Vagina (tissue), 2 donors: ENCODE results near the gene DCUN1D5.
"Not testable (repeated sequence)": the region's sequence is repeated elsewhere in the genome, so short reads cannot be mapped to it uniquely, and the experiment has no call there.

Experiments used
- POLR2A ChIP-seq, 2 donors: fragments of 450-650 bp; IDR thresholded peaks; one replicate each; pipeline ENCODE4 v1.6.1; 2017; ENCODE audit warnings: antibody characterized with exemption in 2 of 2, mild to moderate bottlenecking in 2 of 2, moderate library complexity in 2 of 2
- TF ChIP-seq, protein P1 (sequence below), 3 experiments: fragments of 450-650 bp in 2 of 3; fragments of 200-600 bp in 1 of 3; sonication (generic) in 1 of 3; IDR thresholded peaks; one replicate each; pipeline ENCODE4 v1.5.1; 2017 to 2019; ENCODE audit warnings: antibody characterized with exemption in 3 of 3, mild to moderate bottlenecking in 2 of 3, moderate library complexity in 2 of 3

DNA sequence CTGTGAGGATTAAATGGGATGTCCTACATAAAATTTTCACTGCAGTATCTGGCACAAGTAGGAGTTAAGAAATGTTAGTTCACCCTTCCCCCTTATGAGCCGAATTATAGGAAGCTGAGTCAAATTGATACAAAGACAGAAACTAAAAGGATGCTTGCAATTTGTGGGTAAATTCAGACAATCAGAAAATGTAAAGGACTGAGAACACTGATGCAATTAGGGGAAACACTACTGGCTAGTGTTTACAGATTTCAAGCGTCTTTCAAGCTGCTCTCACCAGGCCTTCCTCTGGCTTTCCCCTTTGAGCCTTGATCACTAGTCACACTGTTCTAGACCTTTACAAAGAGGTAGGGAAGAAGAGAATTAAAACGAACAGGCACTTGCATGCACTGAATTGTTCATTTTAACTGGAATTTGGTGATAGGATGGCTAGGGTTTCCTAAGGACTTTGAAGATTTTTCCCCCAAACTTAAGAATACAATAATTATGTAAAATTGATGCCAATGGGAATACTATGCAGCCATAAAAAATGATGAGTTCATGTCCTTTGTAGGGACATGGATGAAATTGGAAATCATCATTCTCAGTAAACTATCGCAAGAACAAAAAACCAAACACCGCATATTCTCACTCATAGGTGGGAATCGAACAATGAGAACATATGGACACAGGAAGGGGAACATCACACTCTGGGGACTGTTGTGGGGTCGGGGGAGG, 63.5 kb downstream of the DCUN1D5 start:
- TF ChIP-seq, protein P1, sequence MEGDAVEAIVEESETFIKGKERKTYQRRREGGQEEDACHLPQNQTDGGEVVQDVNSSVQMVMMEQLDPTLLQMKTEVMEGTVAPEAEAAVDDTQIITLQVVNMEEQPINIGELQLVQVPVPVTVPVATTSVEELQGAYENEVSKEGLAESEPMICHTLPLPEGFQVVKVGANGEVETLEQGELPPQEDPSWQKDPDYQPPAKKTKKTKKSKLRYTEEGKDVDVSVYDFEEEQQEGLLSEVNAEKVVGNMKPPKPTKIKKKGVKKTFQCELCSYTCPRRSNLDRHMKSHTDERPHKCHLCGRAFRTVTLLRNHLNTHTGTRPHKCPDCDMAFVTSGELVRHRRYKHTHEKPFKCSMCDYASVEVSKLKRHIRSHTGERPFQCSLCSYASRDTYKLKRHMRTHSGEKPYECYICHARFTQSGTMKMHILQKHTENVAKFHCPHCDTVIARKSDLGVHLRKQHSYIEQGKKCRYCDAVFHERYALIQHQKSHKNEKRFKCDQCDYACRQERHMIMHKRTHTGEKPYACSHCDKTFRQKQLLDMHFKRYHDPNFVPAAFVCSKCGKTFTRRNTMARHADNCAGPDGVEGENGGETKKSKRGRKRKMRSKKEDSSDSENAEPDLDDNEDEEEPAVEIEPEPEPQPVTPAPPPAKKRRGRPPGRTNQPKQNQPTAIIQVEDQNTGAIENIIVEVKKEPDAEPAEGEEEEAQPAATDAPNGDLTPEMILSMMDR (IDR thresholded peaks at IDR 0.05) = not testable (repeated sequence)
- TF ChIP-seq POLR2A (IDR thresholded peaks at IDR 0.05) = not testable (repeated sequence)
